ENCODE results near the gene MRM2. TPM values are rescaled to one million over a fixed set of nuclear protein-coding genes. Genes with fewer than 3 reads are reported as not detected.

Gene MRM2
- total RNA-seq, 1 donor from 2014 or later = 9.1 TPM

- no peak for DNase-seq (ENCODE audit: low spot score)
Measured at GRCh38 chr7:2186166-2186565, 55.8 kb downstream of the MRM2 start.

- DNase-seq (ENCODE audit: low spot score) = no peak
Measured at GRCh38 chr7:2185715-2186114, 56.3 kb downstream of the MRM2 start.

Other genes with a start within 250 kb of the MRM2 start
- 23.8 TPM for gene MAD1L1, start 9.3 kb downstream of the MRM2 start, total RNA-seq (ENCODE audit: insufficient read depth, low replicate concordance)
- 2.2 TPM for gene NUDT1, start within 50 bp of the MRM2 start, total RNA-seq (ENCODE audit: insufficient read depth, low replicate concordance)
- 5.1 TPM for gene SNX8, start 72.2 kb upstream of the MRM2 start, total RNA-seq (ENCODE audit: insufficient read depth, low replicate concordance)
- gene EIF3B, start 112.6 kb upstream of the MRM2 start, total RNA-seq (ENCODE audit: insufficient read depth, low replicate concordance) = 102 TPM
- 3.9 TPM for gene CHST12, start 161.4 kb upstream of the MRM2 start, total RNA-seq (ENCODE audit: insufficient read depth, low replicate concordance)
- gene GRIFIN, start 234.2 kb upstream of the MRM2 start, total RNA-seq (ENCODE audit: insufficient read depth, low replicate concordance) = not detected